ENCODE data around the gene ERVK3-1. TPM values are rescaled to one million over a fixed set of nuclear protein-coding genes. Genes with fewer than 3 reads are reported as not detected.

The ERVK3-1 gene
- total RNA-seq, 1 donor from 2014 or later: 41.3 TPM

- no peak for DNase-seq (ENCODE audit: low spot score, unreplicated experiment)
- Mint-ChIP-seq H3K27me3 (peaks cover 33% of the 10 kb centered on the region), H3K4me3 (ENCODE audit: low read depth) (no peak overlapping the region)
Measured at GRCh38 chr19:58350001-58350861, 45.1 kb downstream of the ERVK3-1 start.

GRCh38 chr19:58350871-58351557 is 45.8 kb downstream of the ERVK3-1 start:
- Mint-ChIP-seq H3K36me3 (ENCODE audit: insufficient read depth) (peaks cover 3% of the 10 kb centered on the region), H3K9me3 (ENCODE audit: low read depth) (no peaks in the 10 kb centered on the region), H3K4me1 (ENCODE audit: low read depth) (peaks cover 3% of the 10 kb centered on the region), H3K4me3 (ENCODE audit: low read depth) (no peak overlapping the region), H3K27ac (no peak overlapping the region), H3K27me3 (peaks cover 26% of the 10 kb centered on the region)
- no peak for TF ChIP-seq CTCF (IDR thresholded peaks at IDR 0.05; ENCODE audit: unreplicated experiment)
- DNase-seq (ENCODE audit: low spot score, unreplicated experiment): no peak

More at GRCh38 chr19:58350001-58350861, 45.1 kb downstream of the ERVK3-1 start:
- TF ChIP-seq CTCF (IDR thresholded peaks at IDR 0.05; ENCODE audit: unreplicated experiment): no peak
- no peak overlapping the region for H3K27ac Mint-ChIP-seq
- H3K4me1 Mint-ChIP-seq (ENCODE audit: low read depth): peaks cover 3% of the 10 kb centered on the region
- H3K36me3 Mint-ChIP-seq (ENCODE audit: insufficient read depth): peaks cover 3% of the 10 kb centered on the region
- H3K9me3 Mint-ChIP-seq (ENCODE audit: low read depth): no peaks in the 10 kb centered on the region

- Mint-ChIP-seq H3K4me1 (ENCODE audit: low read depth) (peaks cover 3% of the 10 kb centered on the region), H3K36me3 (ENCODE audit: insufficient read depth) (peaks cover 3% of the 10 kb centered on the region), H3K4me3 (ENCODE audit: low read depth) (no peak overlapping the region), H3K9me3 (ENCODE audit: low read depth) (no peaks in the 10 kb centered on the region), H3K27ac (no peak overlapping the region), H3K27me3 (peaks cover 21% of the 10 kb centered on the region)
- no peak for TF ChIP-seq CTCF (IDR thresholded peaks at IDR 0.05; ENCODE audit: unreplicated experiment)
- no peak for DNase-seq (ENCODE audit: low spot score, unreplicated experiment)
Measured at GRCh38 chr19:58351558-58351878, 46.3 kb downstream of the ERVK3-1 start.

GRCh38 chr19:58351990-58352755 is 47.0 kb downstream of the ERVK3-1 start:
- Mint-ChIP-seq H3K27ac (no peak overlapping the region), H3K4me3 (ENCODE audit: low read depth) (no peak overlapping the region)

More at GRCh38 chr19:58351990-58352755, 47.0 kb downstream of the ERVK3-1 start:
- no peak for DNase-seq (ENCODE audit: low spot score, unreplicated experiment)
- TF ChIP-seq CTCF (IDR thresholded peaks at IDR 0.05; ENCODE audit: unreplicated experiment): no peak
- peaks cover 3% of the 10 kb centered on the region for H3K4me1 Mint-ChIP-seq (ENCODE audit: low read depth)
- H3K9me3 Mint-ChIP-seq (ENCODE audit: low read depth): no peaks in the 10 kb centered on the region
- H3K27me3 Mint-ChIP-seq: peaks cover 17% of the 10 kb centered on the region
- H3K36me3 Mint-ChIP-seq (ENCODE audit: insufficient read depth): peaks cover 3% of the 10 kb centered on the region

Data from progenitor cell of endocrine pancreas (in vitro differentiated cells).